Coronary artery (tissue), 2 donors: ENCODE results near the gene UBE2J2.

ENCODE experiments used
- DNase-seq: peaks from one replicate; pipeline ENCODE4 v3.0.0-alpha.2; 2017; ENCODE audit warnings: low spot score
- H3K27ac ChIP-seq, 2 donors: fragments of 200-600 bp; sonication (generic); one replicate each; pipeline ENCODE4 v1.5.1; 2016 to 2019
- H3K4me3 ChIP-seq: fragments of 200-600 bp; sonication (generic); 2 replicates; pipeline ENCODE4 v1.5.1; 2016; ENCODE audit warnings: mild to moderate bottlenecking, moderate library complexity
- TF ChIP-seq, protein P1 (sequence below): fragments of 200-600 bp; sonication (generic); IDR thresholded peaks from one replicate; pipeline ENCODE4 v1.5.1; 2019; ENCODE audit warnings: antibody characterized with exemption

Gene UBE2J2

GRCh38 chr1:1244192-1244811, 29.4 kb downstream of the UBE2J2 start:
- H3K4me3 ChIP-seq: no peak overlapping the region
- DNase-seq: no peak
- H3K27ac ChIP-seq: no peak overlapping the region
- TF ChIP-seq, protein P1, sequence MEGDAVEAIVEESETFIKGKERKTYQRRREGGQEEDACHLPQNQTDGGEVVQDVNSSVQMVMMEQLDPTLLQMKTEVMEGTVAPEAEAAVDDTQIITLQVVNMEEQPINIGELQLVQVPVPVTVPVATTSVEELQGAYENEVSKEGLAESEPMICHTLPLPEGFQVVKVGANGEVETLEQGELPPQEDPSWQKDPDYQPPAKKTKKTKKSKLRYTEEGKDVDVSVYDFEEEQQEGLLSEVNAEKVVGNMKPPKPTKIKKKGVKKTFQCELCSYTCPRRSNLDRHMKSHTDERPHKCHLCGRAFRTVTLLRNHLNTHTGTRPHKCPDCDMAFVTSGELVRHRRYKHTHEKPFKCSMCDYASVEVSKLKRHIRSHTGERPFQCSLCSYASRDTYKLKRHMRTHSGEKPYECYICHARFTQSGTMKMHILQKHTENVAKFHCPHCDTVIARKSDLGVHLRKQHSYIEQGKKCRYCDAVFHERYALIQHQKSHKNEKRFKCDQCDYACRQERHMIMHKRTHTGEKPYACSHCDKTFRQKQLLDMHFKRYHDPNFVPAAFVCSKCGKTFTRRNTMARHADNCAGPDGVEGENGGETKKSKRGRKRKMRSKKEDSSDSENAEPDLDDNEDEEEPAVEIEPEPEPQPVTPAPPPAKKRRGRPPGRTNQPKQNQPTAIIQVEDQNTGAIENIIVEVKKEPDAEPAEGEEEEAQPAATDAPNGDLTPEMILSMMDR: no peak

DNA sequence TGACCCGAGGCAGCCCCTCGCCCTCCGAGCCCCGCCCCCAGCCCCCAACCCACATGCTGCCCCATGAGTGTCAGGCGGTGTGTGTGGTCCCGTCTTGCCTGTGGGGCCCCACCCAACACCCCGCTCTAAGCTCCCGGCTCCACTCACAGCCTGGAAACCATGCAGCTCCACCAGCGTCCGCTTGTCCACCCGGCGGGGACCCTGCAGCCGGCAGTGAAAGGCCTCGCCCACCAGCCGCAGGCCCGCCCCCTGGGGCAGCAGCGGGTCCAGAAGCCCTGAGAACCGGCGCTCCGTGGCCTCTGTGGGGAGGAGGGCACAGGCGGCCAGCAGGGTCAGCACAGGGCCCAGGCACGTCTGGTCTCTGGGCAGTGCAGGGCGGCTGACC, 29.9 kb downstream of the UBE2J2 start:
- Histone ChIP-seq H3K27ac (no peak overlapping the region), H3K4me3 (no peak overlapping the region)
- TF ChIP-seq, protein P1: no peak
- no peak for DNase-seq

- TF ChIP-seq, protein P1: no peak
- no peak overlapping the region for H3K4me3 ChIP-seq
- no peak overlapping the region for H3K27ac ChIP-seq
- no peak for DNase-seq
Observed at GRCh38 chr1:1243266-1243660, 30.4 kb downstream of the UBE2J2 start.

DNA sequence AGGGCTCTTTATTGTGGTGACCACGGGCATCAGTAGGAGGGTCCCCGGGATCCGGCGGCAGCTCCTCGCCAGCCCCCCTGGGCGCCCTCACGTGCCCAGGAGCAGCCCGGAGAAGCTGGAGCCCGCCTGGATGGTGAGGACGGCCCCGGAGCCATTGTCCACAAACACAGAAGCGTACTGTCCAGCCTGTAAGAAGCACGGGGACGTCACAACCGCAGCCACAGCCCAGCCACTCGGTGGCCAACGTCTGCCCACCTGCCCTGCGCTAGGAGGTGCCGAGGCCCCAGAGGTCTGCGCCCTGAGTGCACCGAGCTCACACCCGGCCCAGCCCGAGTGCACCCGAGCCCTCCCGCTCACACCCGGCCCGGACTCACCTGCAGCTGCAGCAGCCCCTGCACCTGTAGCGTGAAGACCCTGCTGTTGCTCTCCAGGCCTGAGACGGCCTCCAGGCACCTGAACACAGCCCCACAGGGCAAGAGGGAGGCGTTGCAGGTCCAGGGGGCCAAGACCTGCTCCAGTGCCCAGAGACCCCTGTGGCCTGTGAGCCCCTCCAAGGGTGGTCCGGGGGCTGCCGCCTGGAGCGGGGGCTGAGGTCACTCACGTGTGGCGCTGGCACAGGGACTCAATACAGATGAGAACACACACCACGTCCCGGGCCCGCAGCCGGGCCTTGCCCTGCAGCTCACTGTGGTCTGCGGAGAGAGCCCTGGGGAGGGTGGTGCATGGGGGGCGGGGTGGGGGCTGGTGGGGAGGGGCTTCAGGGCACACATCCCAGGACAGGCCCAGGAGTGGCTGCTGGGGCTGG, 31.0 kb downstream of the UBE2J2 start:
- H3K4me3 ChIP-seq: no peak overlapping the region
- TF ChIP-seq, protein P1: no peak
- H3K27ac ChIP-seq: no peak overlapping the region
- no peak for DNase-seq

DNA sequence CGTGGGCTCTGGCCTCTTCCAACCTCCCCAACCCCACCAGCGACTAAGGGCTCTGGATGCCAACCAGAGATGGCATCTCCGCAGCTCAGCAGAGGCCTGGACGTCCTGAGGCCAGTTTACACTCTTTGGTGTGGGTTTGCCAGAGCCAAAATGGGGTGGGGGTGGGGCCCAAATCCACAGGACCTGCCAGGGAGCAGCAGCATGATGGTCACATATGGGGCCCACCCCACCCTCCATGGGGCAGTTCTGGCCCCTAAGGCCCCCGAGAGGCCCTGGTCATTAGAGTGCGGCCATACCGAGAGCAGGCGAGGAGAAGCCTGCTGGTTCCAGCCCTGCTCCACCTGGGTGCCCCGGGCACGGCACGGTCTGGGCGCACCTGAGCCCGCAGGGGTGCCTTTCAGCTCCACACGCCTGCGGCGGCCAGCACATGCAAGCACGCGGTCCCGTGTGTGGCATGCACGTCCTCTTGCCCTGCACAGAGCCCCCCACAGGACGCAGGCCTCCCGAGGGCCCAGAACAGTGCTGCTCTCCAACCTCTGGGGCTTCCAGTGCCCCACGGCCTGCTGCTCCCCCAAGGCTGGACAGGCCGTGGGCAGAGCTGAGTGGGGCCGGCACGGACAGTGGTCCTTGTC, 31.9 kb downstream of the UBE2J2 start:
- TF ChIP-seq, protein P1: no peak
- no peak overlapping the region for H3K4me3 ChIP-seq
- H3K27ac ChIP-seq: no peak overlapping the region
- no peak for DNase-seq

GRCh38 chr1:1240822-1241587, 32.6 kb downstream of the UBE2J2 start:
- DNase-seq: no peak
- Histone ChIP-seq H3K27ac (no peak overlapping the region), H3K4me3 (no peak overlapping the region)
- TF ChIP-seq, protein P1: no peak
